Measurements from ENCODE around the gene RMI2.

RMI2 gene

GRCh38 chr16:11349599-11350276 is 4.5 kb downstream of the RMI2 start:
- TF ChIP-seq CTCF (IDR thresholded peaks at IDR 0.05), result no peak
- no peak overlapping the region for H3K4me3 ChIP-seq
- H3K9me3 ChIP-seq, result no peaks in the 10 kb centered on the region
- H3K4me1 ChIP-seq, result peaks cover 3 to 22% (median 15%) of the 10 kb centered on the region in 4 donors
- intact Hi-C loops (cut with DNase I; ENCODE audit: low total_unique reads), result loop anchor here (10.0 kb wide), 2 partner anchors 215 to 375 kb away; no protein-coding TSS in a partner anchor
- H3K27ac ChIP-seq, result peak overlapping the region; percentile 71 to 75
- no peaks in the 10 kb centered on the region for H3K36me3 ChIP-seq
- peak; percentile 84 to 94 for DNase-seq
- no peaks in the 10 kb centered on the region for H3K27me3 ChIP-seq

- intact Hi-C loops (cut with DNase I; ENCODE audit: low total_unique reads), result no loop called here
These were observed 5.3 kb downstream of the RMI2 start for GRCh38 chr16:11350519-11350918.

GRCh38 chr16:11350921-11351335 is 5.7 kb downstream of the RMI2 start:
- H3K9me3 ChIP-seq, result no peaks in the 10 kb centered on the region
- no peaks in the 10 kb centered on the region for H3K36me3 ChIP-seq
- TF ChIP-seq CTCF (IDR thresholded peaks at IDR 0.05), result no peak
- H3K4me1 ChIP-seq, result peaks cover 3 to 17% (median 9%) of the 10 kb centered on the region in 4 donors
- no peak overlapping the region for H3K27ac ChIP-seq
- intact Hi-C loops (cut with DNase I; ENCODE audit: low total_unique reads), result no loop called here
- H3K4me3 ChIP-seq, result no peak overlapping the region
- H3K27me3 ChIP-seq, result no peaks in the 10 kb centered on the region
- DNase-seq, result no peak

More at GRCh38 chr16:11350519-11350918, 5.3 kb downstream of the RMI2 start:
- H3K36me3 ChIP-seq, result no peaks in the 10 kb centered on the region
- TF ChIP-seq CTCF (IDR thresholded peaks at IDR 0.05), result no peak
- H3K4me3 ChIP-seq, result no peak overlapping the region
- no peaks in the 10 kb centered on the region for H3K27me3 ChIP-seq
- no peaks in the 10 kb centered on the region for H3K9me3 ChIP-seq
- H3K4me1 ChIP-seq, result peaks cover 3 to 21% (median 13%) of the 10 kb centered on the region in 4 donors
- no peak for DNase-seq
- peak overlapping the region; percentile 71 to 75 for H3K27ac ChIP-seq

- H3K4me3 ChIP-seq, result no peak overlapping the region
- intact Hi-C loops (cut with DNase I; ENCODE audit: low total_unique reads), result no loop called here
- no peak for DNase-seq
- no peak for TF ChIP-seq CTCF (IDR thresholded peaks at IDR 0.05)
- H3K27me3 ChIP-seq, result no peaks in the 10 kb centered on the region
- peaks cover 3 to 36% (median 26%) of the 10 kb centered on the region in 4 donors for H3K4me1 ChIP-seq
- H3K36me3 ChIP-seq, result no peaks in the 10 kb centered on the region
- no peaks in the 10 kb centered on the region for H3K9me3 ChIP-seq
- no peak overlapping the region for H3K27ac ChIP-seq
These were observed 7.9 kb downstream of the RMI2 start for GRCh38 chr16:11353158-11353557.

GRCh38 chr16:11354407-11354732 is 9.1 kb downstream of the RMI2 start:
- no peak for TF ChIP-seq CTCF (IDR thresholded peaks at IDR 0.05)
- intact Hi-C loops (cut with DNase I; ENCODE audit: low total_unique reads), result no loop called here

More at GRCh38 chr16:11354407-11354732, 9.1 kb downstream of the RMI2 start:
- no peaks in the 10 kb centered on the region for H3K36me3 ChIP-seq
- peaks cover 3 to 38% (median 29%) of the 10 kb centered on the region in 4 donors for H3K4me1 ChIP-seq
- no peak for DNase-seq
- no peak overlapping the region for H3K4me3 ChIP-seq
- H3K27ac ChIP-seq, result no peak overlapping the region
- H3K9me3 ChIP-seq, result no peaks in the 10 kb centered on the region
- no peaks in the 10 kb centered on the region for H3K27me3 ChIP-seq

Data from tibial artery (tissue), 4 donors.